D721Med (cell line): ENCODE results near the gene SAMSN1.

ENCODE experiments used
- DNase-seq: peaks from one replicate; pipeline ENCODE4 v3.0.0; 2011; ENCODE audit warnings: low spot score; ENCODE audit not compliant: insufficient read length
- FAIRE-seq: peaks from 2 replicates; lab custom pipeline; 2011; peaks lifted over from hg19 to GRCh38; lab: Jason Lieb, UNC
- CTCF ChIP-seq: IDR thresholded peaks from 2 replicates; pipeline ENCODE4 v1.5.1; 2012; ENCODE audit warnings: mild to moderate bottlenecking, control low read depth; ENCODE audit not compliant: insufficient read depth; ENCODE audit errors: missing control alignments

Gene SAMSN1

DNA sequence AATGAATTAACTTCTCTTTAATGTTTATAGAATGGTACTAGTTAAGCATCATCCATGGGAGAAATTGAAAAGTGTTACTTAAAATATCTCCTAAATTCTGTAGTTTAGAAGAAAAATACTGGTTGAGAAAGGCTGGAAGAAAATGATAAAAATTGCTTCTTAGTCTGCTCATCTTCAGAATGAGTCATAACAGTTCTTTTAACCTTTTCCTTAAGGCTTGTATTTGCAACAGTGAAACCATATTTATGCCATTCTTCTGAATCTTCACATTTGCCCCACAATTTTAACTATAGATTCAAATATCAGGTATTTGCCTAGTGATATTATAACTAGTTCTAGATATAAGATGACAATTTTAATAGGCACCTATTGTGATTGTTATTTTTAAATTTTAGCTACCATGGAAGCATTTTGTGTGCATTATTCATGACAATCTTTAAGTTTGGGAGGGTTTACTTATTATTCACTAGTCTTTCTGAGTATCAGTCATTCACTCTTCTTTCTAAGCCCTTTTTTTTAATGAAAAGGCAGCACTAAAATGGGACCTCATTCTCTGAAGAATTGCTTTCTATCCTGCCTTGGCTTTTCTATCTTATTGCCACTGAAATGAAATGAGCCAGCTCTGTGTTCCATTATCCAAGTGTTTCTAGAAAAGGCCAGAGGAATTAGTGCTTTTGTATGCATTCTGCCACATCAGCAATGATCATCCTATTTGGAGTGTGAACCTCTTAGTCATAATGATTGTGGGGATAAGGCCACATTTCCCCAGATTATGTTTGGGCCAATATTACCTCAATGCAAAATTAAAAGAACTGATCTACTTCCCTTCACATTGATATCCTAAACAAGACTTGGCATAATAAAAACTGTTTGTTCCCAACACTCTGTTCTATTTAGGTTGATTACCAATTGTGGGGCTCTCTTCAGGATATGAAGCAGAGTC is 58.4 kb downstream of the SAMSN1 start:
- DNase-seq (no peak), FAIRE-seq (no peak)
- TF ChIP-seq CTCF = no peak

DNA sequence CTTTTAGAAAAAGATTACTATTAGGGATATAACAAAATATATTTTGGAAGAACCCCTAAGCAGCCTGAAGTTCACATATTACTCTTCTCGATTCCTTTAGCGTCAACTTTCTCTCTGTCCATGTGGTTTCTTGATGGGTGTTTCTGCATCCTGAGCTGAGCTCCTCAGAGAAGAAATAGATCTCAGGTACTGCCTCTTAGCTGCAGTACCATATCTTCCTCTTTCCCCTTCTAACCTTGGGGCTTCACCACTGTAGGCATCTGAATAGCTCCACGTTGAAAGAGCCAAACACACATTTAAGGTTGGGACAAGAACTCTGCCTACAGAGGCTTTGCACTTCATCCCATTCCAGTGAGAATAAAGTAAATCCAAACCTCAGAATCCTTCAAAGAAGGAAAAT is 59.2 kb downstream of the SAMSN1 start:
- DNase-seq (no peak), FAIRE-seq (no peak)

DNA sequence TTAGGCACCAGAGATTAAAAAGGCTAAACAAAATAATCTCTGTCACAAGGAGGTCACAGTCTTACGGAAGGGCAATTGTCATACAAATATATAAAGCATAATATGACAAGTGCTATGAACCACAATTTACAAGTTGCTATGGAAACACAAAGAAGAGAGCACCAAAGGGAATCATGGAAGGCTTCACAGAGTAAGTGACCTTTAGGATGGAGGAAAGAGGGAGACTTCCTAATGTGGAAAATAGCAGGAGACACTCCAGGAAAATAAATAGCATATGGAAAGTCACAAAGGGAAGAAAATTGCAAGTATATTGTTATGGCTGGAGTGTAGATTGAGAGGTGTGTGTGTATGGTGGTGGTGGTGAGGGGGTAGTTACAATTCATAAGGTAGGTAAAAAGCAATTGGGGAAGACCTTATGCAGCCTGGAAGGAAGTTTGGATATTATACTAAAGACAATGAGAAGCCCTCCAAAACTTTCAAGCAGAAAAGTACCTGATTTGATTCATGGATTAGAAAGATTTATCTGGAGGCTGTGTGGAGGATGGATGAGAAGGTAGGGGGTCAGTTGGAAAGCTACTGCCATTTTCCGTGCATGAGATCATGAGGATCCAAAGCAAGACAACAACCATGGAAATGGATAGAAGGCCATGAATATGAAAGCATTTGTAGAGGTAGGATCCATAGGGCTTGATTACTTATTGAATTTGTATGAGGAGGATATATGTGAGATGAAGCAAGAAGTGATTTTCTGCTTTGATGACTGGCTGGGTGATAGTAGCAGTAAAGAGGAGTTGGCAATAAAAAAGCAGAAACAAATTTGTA is 61.7 kb downstream of the SAMSN1 start:
- no peak for TF ChIP-seq CTCF
- no peak for FAIRE-seq
- no peak for DNase-seq

More for the DNA sequence above, 59.2 kb downstream of the SAMSN1 start:
- TF ChIP-seq CTCF = no peak

GRCh38 chr21:14483296-14483695 is 62.8 kb downstream of the SAMSN1 start:
- no peak for TF ChIP-seq CTCF
- FAIRE-seq (no peak), DNase-seq (no peak)

DNA sequence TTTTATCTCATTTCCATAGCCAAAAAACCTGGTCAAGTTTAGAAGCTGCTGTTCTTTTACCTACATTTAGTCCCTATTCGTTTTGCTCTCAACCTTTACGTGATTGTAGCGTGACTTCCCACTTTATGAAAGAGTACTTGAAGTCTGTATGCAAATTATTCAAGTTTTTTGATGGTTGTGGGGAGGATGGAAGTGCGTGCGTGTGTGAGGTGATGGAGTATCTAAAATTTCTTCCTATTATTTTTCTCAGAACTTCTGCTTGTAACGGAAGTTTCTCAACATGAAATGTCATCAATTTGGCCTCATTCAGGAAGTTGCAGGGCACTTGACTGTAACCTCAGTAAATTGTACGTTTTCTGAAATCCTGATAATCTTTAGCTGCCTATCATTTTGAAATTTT is 64.0 kb downstream of the SAMSN1 start:
- FAIRE-seq (no peak), DNase-seq (no peak)

DNA sequence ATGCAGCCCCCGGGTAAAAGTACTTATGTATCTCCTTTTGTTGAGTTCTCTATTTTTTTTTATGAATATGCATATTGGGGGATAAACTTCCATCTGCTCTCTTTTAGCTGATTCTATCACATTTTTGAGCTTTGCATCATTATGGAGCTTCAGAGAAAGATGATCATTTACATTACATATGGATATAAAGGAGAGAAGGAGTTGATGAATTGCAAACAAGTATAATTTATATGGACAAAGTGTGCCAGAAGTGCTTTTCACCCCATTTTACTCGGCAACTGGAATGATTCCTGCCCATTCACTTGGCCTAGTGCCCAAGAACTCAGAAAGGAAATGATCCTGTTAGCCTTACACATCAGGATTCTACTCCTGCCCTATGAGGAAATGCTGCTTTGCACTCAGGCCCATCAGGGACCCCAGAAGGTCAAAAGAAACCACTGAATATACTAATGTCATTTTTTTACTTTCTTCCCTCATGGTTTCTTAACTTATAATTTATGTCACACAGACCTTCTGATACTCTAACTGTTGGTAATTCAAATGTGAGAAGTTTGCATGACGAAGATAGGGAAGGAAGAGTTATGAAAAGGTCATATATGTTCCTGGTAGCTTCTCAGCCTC is 65.6 kb downstream of the SAMSN1 start:
- TF ChIP-seq CTCF = no peak
- no peak for DNase-seq
- no peak for FAIRE-seq

More for the DNA sequence above, 64.0 kb downstream of the SAMSN1 start:
- no peak for TF ChIP-seq CTCF
